IMR-90 (cell line): ENCODE results near the gene EPC2. TPM values are rescaled to one million over a fixed set of nuclear protein-coding genes. Genes with fewer than 3 reads are reported as not detected.

ENCODE experiments used
- ATAC-seq: fragments of 200-7000 bp; cut with Tn5 transposase; 2 replicates; pipeline ENCODE4 v1.9.1; 2020; ENCODE audit warnings: low read depth, mild to moderate bottlenecking, moderate library complexity
- BruUV-seq: library from RNA; stranded (reverse); fragments of 400-500 nt; replicated peaks from 2 replicates; lab custom pipeline; 2021; lab: Mats Ljungman, UMichigan
- CTCF ChIA-PET: fragments of 300-600 bp; formaldehyde crosslinking; extraction: SDS; loops from one replicate; lab custom pipeline; 2021; ENCODE audit warnings: antibody characterized with exemption; lab: Yijun Ruan, JAX
- POLR2A ChIA-PET: fragments of 300-600 bp; sonication (Branson Sonifier 250); formaldehyde crosslinking; loops from one replicate; lab custom pipeline; 2022; ENCODE audit warnings: antibody characterized with exemption; ENCODE audit not compliant: unreplicated experiment; lab: Charles Lee
- DNase-seq: peaks from one replicate; pipeline ENCODE4 v3.0.0; 2013
- H2AFZ ChIP-seq: replicated peaks from 2 replicates; pipeline ENCODE3; 2013; ENCODE audit warnings: low read length, mild to moderate bottlenecking; ENCODE audit not compliant: poor library complexity
- H2AK5ac ChIP-seq: 2 replicates; pipeline ENCODE4 v1.6.1; 2013; ENCODE audit warnings: low read depth, low read length, inconsistent platforms
- H2AK9ac ChIP-seq: replicated peaks from 2 replicates; pipeline ENCODE3; 2013; ENCODE audit warnings: mild to moderate bottlenecking, low read depth, low read length, moderate library complexity; ENCODE audit not compliant: poor library complexity
- H2BK120ac ChIP-seq: 2 replicates; pipeline ENCODE4 v1.6.1; 2013; ENCODE audit warnings: low read depth, low read length, inconsistent platforms
- H2BK15ac ChIP-seq: 3 replicates; pipeline ENCODE4 v1.6.1; 2013; ENCODE audit warnings: low read depth, low read length, inconsistent platforms
- H2BK20ac ChIP-seq: 2 replicates; pipeline ENCODE4 v1.6.1; 2013; ENCODE audit warnings: low read depth, mild to moderate bottlenecking, inconsistent platforms, low read length, moderate library complexity
- H2BK5ac ChIP-seq: 2 replicates; pipeline ENCODE4 v1.6.1; 2013; ENCODE audit warnings: mild to moderate bottlenecking, low read depth, low read length, inconsistent platforms; ENCODE audit not compliant: poor library complexity, severe bottlenecking
- H3K14ac ChIP-seq: replicated peaks from 2 replicates; pipeline ENCODE4 v1.6.1; 2013; ENCODE audit warnings: low read depth, low read length, inconsistent platforms
- H3K18ac ChIP-seq: 2 replicates; pipeline ENCODE4 v1.6.1; 2013; ENCODE audit warnings: low read depth, low read length, control low read depth
- H3K23ac ChIP-seq: 2 replicates; pipeline ENCODE4 v1.6.1; 2013; ENCODE audit warnings: low read depth, low read length, inconsistent platforms
- H3K27ac ChIP-seq: 2 replicates; pipeline ENCODE4 v1.5.1; 2013; ENCODE audit warnings: mild to moderate bottlenecking, control low read depth, low read length; ENCODE audit not compliant: insufficient read depth
- H3K27me3 ChIP-seq: 2 replicates; pipeline ENCODE4 v1.6.1; 2013; ENCODE audit warnings: low read length; ENCODE audit not compliant: control insufficient read depth, insufficient read depth
- H3K36me3 ChIP-seq: 2 replicates; pipeline ENCODE4 v1.6.1; 2013; ENCODE audit warnings: low read length, mixed read lengths; ENCODE audit not compliant: control insufficient read depth, insufficient read depth
- H3K4ac ChIP-seq: 2 replicates; pipeline ENCODE4 v1.6.1; 2013; ENCODE audit warnings: low read depth, low read length, inconsistent platforms
- H3K4me1 ChIP-seq: 2 replicates; pipeline ENCODE4 v1.6.1; 2013; ENCODE audit warnings: low read length, mixed read lengths; ENCODE audit not compliant: control insufficient read depth, insufficient read depth
- H3K4me2 ChIP-seq: 2 replicates; pipeline ENCODE4 v1.6.1; 2013; ENCODE audit warnings: low read depth, mild to moderate bottlenecking, control low read depth, low read length, moderate library complexity
- H3K4me3 ChIP-seq: 2 replicates; pipeline ENCODE4 v1.5.1; 2013; ENCODE audit warnings: low read depth, mild to moderate bottlenecking, control low read depth, low read length, moderate library complexity; ENCODE audit not compliant: insufficient read depth
- H3K56ac ChIP-seq: 2 replicates; pipeline ENCODE4 v1.6.1; 2013; ENCODE audit warnings: low read length, inconsistent platforms; ENCODE audit not compliant: insufficient read depth; ENCODE audit errors: extremely low read depth
- H3K79me1 ChIP-seq, 2 experiments: 2 replicates each; pipeline ENCODE4 v1.6.1; 2013; ENCODE audit warnings: low read length in 2 of 2, inconsistent platforms in 1 of 2, low read depth in 1 of 2
- H3K9ac ChIP-seq: 2 replicates; pipeline ENCODE4 v1.6.1; 2013; ENCODE audit warnings: low read depth, low read length, control low read depth
- H3K9me1 ChIP-seq: 2 replicates; pipeline ENCODE4 v1.6.1; 2013; ENCODE audit warnings: low read length, inconsistent platforms; ENCODE audit not compliant: insufficient read depth
- H3K9me3 ChIP-seq: 2 replicates; pipeline ENCODE4 v1.6.1; 2013; ENCODE audit warnings: low read length; ENCODE audit not compliant: control insufficient read depth, insufficient read depth
- H4K20me1 ChIP-seq: 2 replicates; pipeline ENCODE4 v1.6.1; 2013; ENCODE audit warnings: low read length, inconsistent platforms; ENCODE audit not compliant: insufficient read depth
- H4K5ac ChIP-seq: 2 replicates; pipeline ENCODE4 v1.6.1; 2013; ENCODE audit warnings: mild to moderate bottlenecking, low read depth, low read length, control low read depth
- H4K8ac ChIP-seq, 2 experiments: 2 replicates each; pipeline ENCODE4 v1.6.1; 2013; ENCODE audit warnings: low read depth in 2 of 2, low read length in 2 of 2, control low read depth in 1 of 2, inconsistent platforms in 1 of 2
- H4K91ac ChIP-seq: 2 replicates; pipeline ENCODE4 v1.6.1; 2013; ENCODE audit warnings: low read depth, low read length, inconsistent platforms; ENCODE audit not compliant: insufficient read depth
- CHD1 ChIP-seq: IDR thresholded peaks from 2 replicates; pipeline ENCODE4 v1.6.1; 2012; ENCODE audit warnings: low read depth, low read length, improper control_type of control experiment
- CTCF ChIP-seq: conservative IDR thresholded peaks from 2 replicates; pipeline ENCODE4 v1.5.1; 2012; ENCODE audit warnings: mild to moderate bottlenecking, low read depth, low read length, improper control_type of control experiment
- MAFK ChIP-seq: IDR thresholded peaks from 2 replicates; pipeline ENCODE4 v1.6.1; 2012; ENCODE audit warnings: low read depth, low read length, improper control_type of control experiment
- POLR2A ChIP-seq: IDR thresholded peaks from 2 replicates; pipeline ENCODE4 v1.6.1; 2012; ENCODE audit warnings: mild to moderate bottlenecking, low read depth, low read length
- dilution Hi-C: fragments of 300-500 bp; cut with HindIII; formaldehyde crosslinking; loops from one replicate; pipeline ENCODE4 v1.14.3; 2018; ENCODE audit warnings: low sequenced_read_pairs; ENCODE audit not compliant: unreplicated experiment
- in situ Hi-C: fragments of 300-500 bp; cut with MboI; formaldehyde crosslinking; loops from 3 replicates; pipeline ENCODE4 v1.14.3; 2019; ENCODE audit warnings: low sequenced_read_pairs, inconsistent platforms, mixed read lengths
- intact Hi-C: fragments of 100-400 bp; cut with micrococcal nuclease; formaldehyde crosslinking; loops from 2 replicates; pipeline ENCODE4 v1.10.0; 2022
- polyA plus RNA-seq, 3 experiments: library from polyadenylated mRNA; depleted of rRNA; stranded (reverse); fragments of >200 nt; gene quantifications; 2 replicates each; pipeline ENCODE4 v1.2.3, GENCODE V29; 2012; ENCODE audit warnings: low replicate concordance in 1 of 3
- total RNA-seq: library from RNA; depleted of rRNA; stranded (reverse); fragments of >200 nt; gene quantifications from 2 replicates; pipeline ENCODE4 v1.2.3, GENCODE V29; 2012

Gene EPC2
- total and polyA plus RNA-seq, 2 of the 4 experiments (the other 2 are of a cell fraction) = 10.6 to 22.6 TPM

GRCh38 chr2:148623086-148623485, 21.5 kb upstream of the EPC2 start:
- Histone ChIP-seq H4K8ac (no peak overlapping the region), H3K14ac (no peak overlapping the region), H3K9me1 (no peaks in the 10 kb centered on the region), H2BK120ac (no peak overlapping the region), H3K4me1 (no peaks in the 10 kb centered on the region), H3K4me3 (no peak overlapping the region), H2BK15ac (no peak overlapping the region), H3K36me3 (no peaks in the 10 kb centered on the region), H3K23ac (no peak overlapping the region), H2BK20ac (no peak overlapping the region), H2BK5ac (no peak overlapping the region), H3K56ac (no peak overlapping the region), H3K4ac (no peak overlapping the region), H3K9ac (no peak overlapping the region), H2AK9ac (no peak overlapping the region), H3K4me2 (no peak overlapping the region), H3K9me3 (no peaks in the 10 kb centered on the region), H4K91ac (no peak overlapping the region), H3K79me1 (no peaks in the 10 kb centered on the region), H3K18ac (no peak overlapping the region), H2AFZ (no peak overlapping the region), H4K5ac (no peak overlapping the region), H3K27ac (no peak overlapping the region), H2AK5ac (no peak overlapping the region), H3K27me3 (peaks cover 3% of the 10 kb centered on the region), H4K20me1 (no peaks in the 10 kb centered on the region)
- BruUV-seq = no TSS peak
- POLR2A ChIA-PET = no interaction called here
- dilution Hi-C loops (no loop called here), intact Hi-C loops (no loop called here), in situ Hi-C loops (no loop called here)
- ATAC-seq (no peak), DNase-seq (no peak)
- CTCF ChIA-PET = no interaction called here
- TF ChIP-seq MAFK = no peak
- TF ChIP-seq POLR2A = no peak
- TF ChIP-seq CHD1 = no peak
- TF ChIP-seq CTCF = no peak
